Activated naive CD4-positive, alpha-beta T cell treated with anti-CD3 and anti-CD28 coated beads, Interleukin-2, amount 50 U/mL, for 72 hours (primary cell): Measurements from ENCODE around the gene TNS4. TPM values are rescaled to one million over a fixed set of nuclear protein-coding genes. Genes with fewer than 3 reads are reported as not detected.

Source experiments
- ATAC-seq, 2 donors: fragments of 150-1000 bp; cut with Tn5 transposase; 2 replicates each; pipeline ENCODE4 v1.10.0; 2021; ENCODE audit warnings: mild to moderate bottlenecking in 2 of 2, moderate library complexity in 2 of 2
- DNase-seq, 2 donors: peaks; one replicate each; pipeline ENCODE4 v3.0.0; 2021 to 2022; ENCODE audit warnings: low spot score in 2 of 2
- H3K27ac Mint-ChIP-seq, 2 donors: one replicate each; pipeline ENCODE4 v1.8.0; 2022; ENCODE audit warnings: mild to moderate bottlenecking in 2 of 2, mixed read lengths in 2 of 2
- H3K36me3 Mint-ChIP-seq, 2 donors: one replicate each; pipeline ENCODE4 v1.8.0; 2022; ENCODE audit warnings: mixed read lengths in 2 of 2
- H3K9me3 Mint-ChIP-seq, 2 donors: one replicate each; pipeline ENCODE4 v1.8.0; 2022; ENCODE audit warnings: mixed read lengths in 2 of 2
- total RNA-seq, 2 donors: library from RNA; stranded (reverse); gene quantifications; one replicate each; pipeline ENCODE4 v1.2.3, GENCODE V29; 2022

Gene TNS4
- total RNA-seq, 2 donors from 2014 or later: 1.7 to 11.6 TPM

GRCh38 chr17:40460968-40461731 lies 40.3 kb downstream of the TNS4 start:
- ATAC-seq: no peak
- Mint-ChIP-seq H3K27ac (peak overlapping the region in 1 of 2 donors; percentile 22), H3K9me3 (no peaks in the 10 kb centered on the region), H3K36me3 (no peaks in the 10 kb centered on the region)
- DNase-seq: no peak

GRCh38 chr17:40460604-40460967 lies 40.8 kb downstream of the TNS4 start:
- ATAC-seq (no peak), DNase-seq (no peak)
- no peaks in the 10 kb centered on the region for H3K9me3 Mint-ChIP-seq
- peak overlapping the region in 1 of 2 donors; percentile 22 for H3K27ac Mint-ChIP-seq
- H3K36me3 Mint-ChIP-seq: peaks cover 0 to 6% of the 10 kb centered on the region in 2 donors

- Mint-ChIP-seq H3K27ac (no peak overlapping the region), H3K36me3 (peaks cover 0 to 6% of the 10 kb centered on the region in 2 donors), H3K9me3 (no peaks in the 10 kb centered on the region)
- DNase-seq (no peak), ATAC-seq (no peak)
Measured at GRCh38 chr17:40459636-40460603, 41.5 kb downstream of the TNS4 start.

- no peak for DNase-seq
- ATAC-seq: no peak
- Mint-ChIP-seq H3K27ac (no peak overlapping the region), H3K9me3 (no peaks in the 10 kb centered on the region), H3K36me3 (peaks cover 0 to 9% of the 10 kb centered on the region in 2 donors)
Measured at GRCh38 chr17:40458851-40459482, 42.5 kb downstream of the TNS4 start.

- Mint-ChIP-seq H3K36me3 (peaks cover 0 to 11% of the 10 kb centered on the region in 2 donors), H3K9me3 (no peaks in the 10 kb centered on the region), H3K27ac (no peak overlapping the region)
- ATAC-seq (no peak), DNase-seq (no peak)
Measured at GRCh38 chr17:40457964-40458791, 43.2 kb downstream of the TNS4 start.

- Mint-ChIP-seq H3K27ac (no peak overlapping the region), H3K9me3 (no peaks in the 10 kb centered on the region), H3K36me3 (peaks cover 0 to 17% of the 10 kb centered on the region in 2 donors)
- ATAC-seq (no peak), DNase-seq (no peak)
Measured at GRCh38 chr17:40457369-40457768, 44.1 kb downstream of the TNS4 start.

GRCh38 chr17:40456396-40456951 lies 44.9 kb downstream of the TNS4 start:
- Mint-ChIP-seq H3K9me3 (no peaks in the 10 kb centered on the region), H3K36me3 (peaks cover 0 to 17% of the 10 kb centered on the region in 2 donors), H3K27ac (peak overlapping the region in 1 of 2 donors; percentile 10)
- DNase-seq (no peak), ATAC-seq (no peak)

GRCh38 chr17:40454613-40454995 lies 46.8 kb downstream of the TNS4 start:
- ATAC-seq: no peak
- Mint-ChIP-seq H3K36me3 (peaks cover 0 to 17% of the 10 kb centered on the region in 2 donors), H3K9me3 (no peaks in the 10 kb centered on the region), H3K27ac (no peak overlapping the region)
- DNase-seq: no peak

GRCh38 chr17:40453881-40454612 lies 47.4 kb downstream of the TNS4 start:
- no peak for DNase-seq
- H3K27ac Mint-ChIP-seq: peak overlapping the region in 1 of 2 donors; percentile 86
- no peak for ATAC-seq
- peaks cover 0 to 17% of the 10 kb centered on the region in 2 donors for H3K36me3 Mint-ChIP-seq
- H3K9me3 Mint-ChIP-seq: no peaks in the 10 kb centered on the region

- no peak for DNase-seq
- no peaks in the 10 kb centered on the region for H3K9me3 Mint-ChIP-seq
- peaks cover 0 to 17% of the 10 kb centered on the region in 2 donors for H3K36me3 Mint-ChIP-seq
- ATAC-seq: no peak
- no peak overlapping the region for H3K27ac Mint-ChIP-seq
Measured at GRCh38 chr17:40452921-40453378, 48.5 kb downstream of the TNS4 start.

GRCh38 chr17:40452216-40452787 lies 49.1 kb downstream of the TNS4 start:
- Mint-ChIP-seq H3K27ac (peak overlapping the region; percentile 16 to 62), H3K36me3 (peaks cover 0 to 17% of the 10 kb centered on the region in 2 donors), H3K9me3 (no peaks in the 10 kb centered on the region)
- DNase-seq (no peak), ATAC-seq (peak; percentile 35 to 60)

- Mint-ChIP-seq H3K27ac (no peak overlapping the region), H3K36me3 (peaks cover 0 to 17% of the 10 kb centered on the region in 2 donors), H3K9me3 (no peaks in the 10 kb centered on the region)
- DNase-seq (no peak), ATAC-seq (no peak)
Measured at GRCh38 chr17:40451420-40451819, 50.0 kb downstream of the TNS4 start.

- Mint-ChIP-seq H3K9me3 (no peaks in the 10 kb centered on the region), H3K36me3 (peaks cover 0 to 11% of the 10 kb centered on the region in 2 donors), H3K27ac (no peak overlapping the region)
- DNase-seq: peak in 1 of 2 donors; percentile 27
- ATAC-seq: no peak
Measured at GRCh38 chr17:40450175-40450574, 51.2 kb downstream of the TNS4 start.

- ATAC-seq: no peak
- Mint-ChIP-seq H3K27ac (no peak overlapping the region), H3K36me3 (peaks cover 0 to 6% of the 10 kb centered on the region in 2 donors), H3K9me3 (no peaks in the 10 kb centered on the region)
- no peak for DNase-seq
Measured at GRCh38 chr17:40448639-40449261, 52.7 kb downstream of the TNS4 start.
